Upper lobe of left lung (tissue), 4 donors: Measurements from ENCODE around the gene ZSWIM1.

Experiments used
- POLR2A ChIP-seq, 4 donors: fragments of 450-650 bp; IDR thresholded peaks; one replicate each; pipeline ENCODE4 v1.5.1; 2016 to 2017; ENCODE audit warnings: antibody characterized with exemption in 4 of 4, mild to moderate bottlenecking in 2 of 4
- TF ChIP-seq, protein P1 (sequence below), 6 experiments: fragments of 450-650 bp in 4 of 6; fragments of 200-600 bp in 2 of 6; sonication (generic) in 2 of 6; IDR thresholded peaks; one replicate each; pipeline ENCODE4 v1.5.1; 2016 to 2019; ENCODE audit warnings: antibody characterized with exemption in 6 of 6

DNA sequence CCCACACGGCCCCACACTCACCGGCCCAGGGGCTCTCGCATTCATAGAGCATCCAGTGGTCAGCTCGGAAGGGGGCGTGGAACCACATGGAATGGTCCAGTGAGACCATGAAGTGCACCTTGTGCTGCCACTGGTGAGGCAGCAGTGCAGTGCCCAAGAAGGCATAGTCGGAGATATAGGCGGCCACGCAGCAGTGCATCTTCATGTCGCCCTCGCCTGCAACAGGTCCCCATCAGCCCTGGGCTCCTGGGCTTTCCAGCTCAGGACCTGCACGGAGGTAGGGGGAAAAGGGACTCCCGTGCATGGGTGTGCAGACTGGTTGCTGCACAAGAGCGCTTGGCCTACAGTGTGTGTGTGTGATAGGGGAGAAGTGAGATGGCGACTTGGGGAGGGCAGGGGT lies 37.5 kb upstream of the ZSWIM1 start:
- TF ChIP-seq, protein P1, sequence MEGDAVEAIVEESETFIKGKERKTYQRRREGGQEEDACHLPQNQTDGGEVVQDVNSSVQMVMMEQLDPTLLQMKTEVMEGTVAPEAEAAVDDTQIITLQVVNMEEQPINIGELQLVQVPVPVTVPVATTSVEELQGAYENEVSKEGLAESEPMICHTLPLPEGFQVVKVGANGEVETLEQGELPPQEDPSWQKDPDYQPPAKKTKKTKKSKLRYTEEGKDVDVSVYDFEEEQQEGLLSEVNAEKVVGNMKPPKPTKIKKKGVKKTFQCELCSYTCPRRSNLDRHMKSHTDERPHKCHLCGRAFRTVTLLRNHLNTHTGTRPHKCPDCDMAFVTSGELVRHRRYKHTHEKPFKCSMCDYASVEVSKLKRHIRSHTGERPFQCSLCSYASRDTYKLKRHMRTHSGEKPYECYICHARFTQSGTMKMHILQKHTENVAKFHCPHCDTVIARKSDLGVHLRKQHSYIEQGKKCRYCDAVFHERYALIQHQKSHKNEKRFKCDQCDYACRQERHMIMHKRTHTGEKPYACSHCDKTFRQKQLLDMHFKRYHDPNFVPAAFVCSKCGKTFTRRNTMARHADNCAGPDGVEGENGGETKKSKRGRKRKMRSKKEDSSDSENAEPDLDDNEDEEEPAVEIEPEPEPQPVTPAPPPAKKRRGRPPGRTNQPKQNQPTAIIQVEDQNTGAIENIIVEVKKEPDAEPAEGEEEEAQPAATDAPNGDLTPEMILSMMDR (IDR thresholded peaks at IDR 0.05), result no peak
- TF ChIP-seq POLR2A (IDR thresholded peaks at IDR 0.05), result no peak
